IPS-NIHi11 (cell line): ENCODE results near the gene AP4B1.
A peak's percentile ranks its signal among the peaks of the same experiment; 100 is the strongest.
"Not testable (repeated sequence)": the region's sequence is repeated elsewhere in the genome, so short reads cannot be mapped to it uniquely, and the experiment has no call there.

Source experiments
- DNase-seq: peaks from one replicate; pipeline ENCODE4 v3.0.0; 2012; ENCODE audit warnings: mixed read lengths, low spot score

AP4B1 gene

GRCh38 chr1:113904674-113905434, at the start of gene AP4B1, which contains the start of gene DCLRE1B:
Gene AP4B1, minus strand, starts transcription at chr1:113904799. Its CDS starts 82 bp downstream, at chr1:113904717.
Gene DCLRE1B, plus strand, starts transcription at chr1:113905326. Its CDS starts 261 bp downstream, at chr1:113905587.
- peak; percentile 97 for DNase-seq

GRCh38 chr1:113951719-113952118, 47.1 kb upstream of the AP4B1 start:
- DNase-seq = no peak

- no peak for DNase-seq
Measured at GRCh38 chr1:113950908-113951307, 46.3 kb upstream of the AP4B1 start.

GRCh38 chr1:113949007-113949406, 44.4 kb upstream of the AP4B1 start:
- no peak for DNase-seq

- DNase-seq = not testable (repeated sequence)
Measured at GRCh38 chr1:113948151-113948550, 43.6 kb upstream of the AP4B1 start.

- DNase-seq = no peak
Measured at GRCh38 chr1:113947388-113948107, 42.9 kb upstream of the AP4B1 start.

- DNase-seq = no peak
Measured at GRCh38 chr1:113946678-113947387, 42.2 kb upstream of the AP4B1 start.

- peak; percentile 14 for DNase-seq
Measured at GRCh38 chr1:113946112-113946511, 41.5 kb upstream of the AP4B1 start.

- DNase-seq = no peak
Measured at GRCh38 chr1:113945329-113945728, 40.7 kb upstream of the AP4B1 start.

GRCh38 chr1:113943028-113943811, 38.6 kb upstream of the AP4B1 start:
- DNase-seq = no peak

GRCh38 chr1:113942527-113942926, 37.9 kb upstream of the AP4B1 start:
- DNase-seq = no peak

GRCh38 chr1:113941245-113941559, 36.6 kb upstream of the AP4B1 start:
- no peak for DNase-seq

- DNase-seq = no peak
Measured at GRCh38 chr1:113940365-113941244, 36.0 kb upstream of the AP4B1 start.

GRCh38 chr1:113938192-113938591, 33.6 kb upstream of the AP4B1 start:
- no peak for DNase-seq

GRCh38 chr1:113937146-113937545, 32.5 kb upstream of the AP4B1 start:
- DNase-seq = no peak

- DNase-seq = no peak
Measured at GRCh38 chr1:113935970-113936369, 31.4 kb upstream of the AP4B1 start.

- no peak for DNase-seq
Measured at GRCh38 chr1:113935176-113935575, 30.6 kb upstream of the AP4B1 start.

GRCh38 chr1:113934511-113935055, 30.0 kb upstream of the AP4B1 start:
- DNase-seq = no peak

GRCh38 chr1:113934006-113934405, 29.4 kb upstream of the AP4B1 start:
- DNase-seq = no peak

- no peak for DNase-seq
Measured at GRCh38 chr1:113931451-113931851, 26.9 kb upstream of the AP4B1 start.
